Measurements from ENCODE around the gene OTOP2.

- TF ChIP-seq ZNF140 (CRISPR knock-in tag; IDR thresholded peaks at IDR 0.05) (no peak), TAF1 (IDR thresholded peaks at IDR 0.05; ENCODE audit: control insufficient read depth, extremely low read depth, insufficient read depth, low read length, severe bottlenecking) (no peak), ZNF407 (IDR thresholded peaks at IDR 0.05; ENCODE audit: low read depth) (no peak), JUNB (CRISPR knock-in tag; conservative IDR thresholded peaks at IDR 0.05) (no peak), FOXA3 (CRISPR knock-in tag; conservative IDR thresholded peaks at IDR 0.05 in 1 of 2, IDR thresholded peaks at IDR 0.05 in 1 of 2) (no peak), NFIC (IDR thresholded peaks at IDR 0.05) (no peak)
Measured at GRCh38 chr17:74888469-74888868, 35.6 kb upstream of the OTOP2 start.
